ENCODE measurements around the gene SETD2. TPM values are rescaled to one million over a fixed set of nuclear protein-coding genes. Genes with fewer than 3 reads are reported as not detected.

The SETD2 gene
- total RNA-seq, 1 experiment from 2014 or later: 47.7 TPM

DNA sequence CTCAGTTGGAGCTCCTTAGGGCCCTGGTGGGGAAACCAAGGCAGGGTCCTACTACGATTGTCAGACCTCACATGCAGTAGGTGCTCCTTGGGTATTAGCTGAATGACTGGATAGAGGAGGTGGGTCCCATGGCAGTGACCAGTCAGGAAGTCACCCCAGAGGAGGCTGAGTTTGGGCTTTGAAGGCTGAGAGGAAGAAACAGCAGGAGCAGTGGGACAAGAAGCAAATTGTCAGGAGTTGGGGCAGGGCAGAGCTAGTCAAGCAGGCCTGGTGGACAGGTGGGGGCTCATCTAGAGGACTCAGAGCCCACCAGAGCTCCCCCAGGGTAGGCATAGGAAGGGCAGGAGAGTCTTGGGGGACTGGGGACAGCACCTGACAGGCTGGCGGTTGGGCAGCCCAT lies 181.4 kb downstream of the SETD2 start:
- no peaks in the 10 kb centered on the region for H3K9me2 ChIP-seq (ENCODE audit: insufficient read depth)
- no peaks in the 10 kb centered on the region for H3K36me3 ChIP-seq (ENCODE audit: low read depth)
- H2AFZ ChIP-seq: no peak overlapping the region
- H3K27me3 ChIP-seq (ENCODE audit: insufficient read depth, low read depth): no peaks in the 10 kb centered on the region
- no peaks in the 10 kb centered on the region for H4K20me1 ChIP-seq (ENCODE audit: insufficient read depth)
- ChIA-PET POLR2A (ENCODE audit: unreplicated experiment) (no interaction called here), CTCF (interaction anchor here (0.6 to 2.0 kb wide), 2 partner anchors 47 to 99 kb away, joined by 3 to 11 read pairs; no protein-coding TSS in a partner anchor)
- peaks cover 13% of the 10 kb centered on the region for H3F3A ChIP-seq (ENCODE audit: insufficient read depth, low read depth)
- peak overlapping the region; percentile 12; the same call in 1 of the 2 replicates for H3K27ac ChIP-seq
- H3K4me1 ChIP-seq (replicated peaks; ENCODE audit: insufficient read depth): peaks cover 43% of the 10 kb centered on the region
- no TSS peak for BruUV-seq (replicated peaks)
- no peak for DNase-seq
- TF ChIP-seq, protein P1, sequence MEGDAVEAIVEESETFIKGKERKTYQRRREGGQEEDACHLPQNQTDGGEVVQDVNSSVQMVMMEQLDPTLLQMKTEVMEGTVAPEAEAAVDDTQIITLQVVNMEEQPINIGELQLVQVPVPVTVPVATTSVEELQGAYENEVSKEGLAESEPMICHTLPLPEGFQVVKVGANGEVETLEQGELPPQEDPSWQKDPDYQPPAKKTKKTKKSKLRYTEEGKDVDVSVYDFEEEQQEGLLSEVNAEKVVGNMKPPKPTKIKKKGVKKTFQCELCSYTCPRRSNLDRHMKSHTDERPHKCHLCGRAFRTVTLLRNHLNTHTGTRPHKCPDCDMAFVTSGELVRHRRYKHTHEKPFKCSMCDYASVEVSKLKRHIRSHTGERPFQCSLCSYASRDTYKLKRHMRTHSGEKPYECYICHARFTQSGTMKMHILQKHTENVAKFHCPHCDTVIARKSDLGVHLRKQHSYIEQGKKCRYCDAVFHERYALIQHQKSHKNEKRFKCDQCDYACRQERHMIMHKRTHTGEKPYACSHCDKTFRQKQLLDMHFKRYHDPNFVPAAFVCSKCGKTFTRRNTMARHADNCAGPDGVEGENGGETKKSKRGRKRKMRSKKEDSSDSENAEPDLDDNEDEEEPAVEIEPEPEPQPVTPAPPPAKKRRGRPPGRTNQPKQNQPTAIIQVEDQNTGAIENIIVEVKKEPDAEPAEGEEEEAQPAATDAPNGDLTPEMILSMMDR (conservative IDR thresholded peaks at IDR 0.05): no peak
- no peak for TF ChIP-seq EZH2 (IDR thresholded peaks at IDR 0.05; ENCODE audit: low read depth)
- peaks cover 15% of the 10 kb centered on the region for H3K79me2 ChIP-seq (ENCODE audit: low read depth)
- H3K4me2 ChIP-seq: peak overlapping the region; percentile 86
- H3K4me3 ChIP-seq: peak overlapping the region; percentile 48; the same call in 1 of the 2 replicates
- H3K9me3 ChIP-seq (ENCODE audit: insufficient read depth, low read depth): no peaks in the 10 kb centered on the region
- intact Hi-C loops (cut with micrococcal nuclease; ENCODE audit: unreplicated experiment): no loop called here

DNA sequence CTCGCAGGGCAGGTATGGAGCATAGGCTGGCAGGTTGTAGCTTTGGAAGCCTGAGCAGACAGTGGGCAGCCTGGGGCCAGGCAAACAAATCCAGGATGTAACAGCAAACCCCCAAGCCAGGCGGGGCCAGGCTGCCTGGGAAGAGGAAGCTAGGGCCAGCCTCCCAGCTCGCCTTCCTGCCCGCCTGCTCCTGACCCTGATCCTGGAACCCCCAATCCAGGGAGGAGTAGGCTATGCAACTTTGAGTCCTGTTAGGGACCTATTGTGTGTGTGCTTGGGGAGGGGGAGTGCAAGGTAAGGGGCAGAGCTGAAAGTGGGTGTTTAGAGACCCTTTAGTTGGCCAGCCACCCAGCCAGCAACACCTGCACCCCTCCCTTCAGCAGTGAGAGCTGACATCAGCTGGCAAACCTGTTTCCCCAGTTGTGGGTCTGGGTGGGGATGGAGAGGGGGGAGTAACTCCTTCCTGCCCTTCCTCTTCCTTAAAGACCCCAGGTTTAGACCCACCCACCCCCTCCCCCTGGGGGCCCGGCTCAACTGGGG lies 181.9 kb downstream of the SETD2 start:
- DNase-seq: peak; percentile 68 to 77
- no peaks in the 10 kb centered on the region for H3K9me2 ChIP-seq (ENCODE audit: insufficient read depth)
- H3K27ac ChIP-seq: peak overlapping the region; percentile 67
- peaks cover 15% of the 10 kb centered on the region for H3K79me2 ChIP-seq (ENCODE audit: low read depth)
- ChIA-PET CTCF (interaction anchor here (0.5 to 2.0 kb wide), 5 partner anchors 8 to 73 kb away, joined by 3 to 11 read pairs (median 3); no protein-coding TSS in a partner anchor), POLR2A (ENCODE audit: unreplicated experiment) (interaction anchor here (0.6 to 0.9 kb wide), 4 partner anchors 46 to 318 kb away, joined by 3 to 5 read pairs (median 3); no protein-coding TSS in a partner anchor)
- H3K9me3 ChIP-seq (ENCODE audit: insufficient read depth, low read depth): no peaks in the 10 kb centered on the region
- TF ChIP-seq, protein P1 (conservative IDR thresholded peaks at IDR 0.05): no peak
- no peak for TF ChIP-seq EZH2 (IDR thresholded peaks at IDR 0.05; ENCODE audit: low read depth)
- peak overlapping the region; percentile 48; the same call in 1 of the 2 replicates for H3K4me3 ChIP-seq
- intact Hi-C loops (cut with micrococcal nuclease; ENCODE audit: unreplicated experiment): no loop called here
- BruUV-seq (replicated peaks): no TSS peak
- H3K27me3 ChIP-seq (ENCODE audit: insufficient read depth, low read depth): no peaks in the 10 kb centered on the region
- no peak overlapping the region for H2AFZ ChIP-seq
- H4K20me1 ChIP-seq (ENCODE audit: insufficient read depth): no peaks in the 10 kb centered on the region
- H3K36me3 ChIP-seq (ENCODE audit: low read depth): no peaks in the 10 kb centered on the region
- peak overlapping the region; percentile 86 for H3K4me2 ChIP-seq
- H3F3A ChIP-seq (ENCODE audit: insufficient read depth, low read depth): peaks cover 18% of the 10 kb centered on the region
- peaks cover 48% of the 10 kb centered on the region for H3K4me1 ChIP-seq (replicated peaks; ENCODE audit: insufficient read depth)

DNA sequence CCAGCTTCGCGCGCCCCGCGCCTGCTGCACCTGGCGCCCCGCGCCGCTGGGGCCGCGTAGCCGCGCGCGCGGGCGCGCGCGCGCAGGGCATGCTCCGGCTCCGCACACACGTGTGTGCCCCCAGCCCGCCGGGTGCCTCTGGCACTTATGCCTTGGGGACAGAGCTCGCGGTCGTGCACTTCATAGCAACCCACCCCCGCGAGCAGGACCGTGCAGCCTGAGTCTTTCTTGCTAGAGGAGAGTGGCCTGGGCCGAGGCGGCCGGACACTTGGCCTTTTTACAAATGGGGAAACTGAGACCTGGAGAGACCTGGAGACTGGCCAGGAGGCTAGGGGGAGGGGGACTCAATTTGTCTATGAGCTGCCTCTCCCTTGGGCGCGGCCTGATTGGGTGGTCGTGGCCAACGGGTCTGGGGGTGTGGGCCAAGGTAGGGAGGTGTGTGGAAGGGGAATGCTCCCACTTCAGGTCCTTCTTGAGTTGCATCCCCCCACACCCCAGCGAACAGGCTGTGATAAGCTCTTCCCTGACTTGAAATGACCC lies 183.9 kb downstream of the SETD2 start:
- ChIA-PET CTCF (interaction anchor here (0.5 to 0.6 kb wide), 4 partner anchors 23 to 399 kb away, joined by 4 to 8 read pairs (median 5); no protein-coding TSS in a partner anchor), POLR2A (ENCODE audit: unreplicated experiment) (interaction anchor here (0.5 to 0.8 kb wide), 4 partner anchors 33 to 289 kb away, joined by 4 to 7 read pairs (median 6); no protein-coding TSS in a partner anchor)
- no peaks in the 10 kb centered on the region for H3K36me3 ChIP-seq (ENCODE audit: low read depth)
- peaks cover 19% of the 10 kb centered on the region for H3F3A ChIP-seq (ENCODE audit: insufficient read depth, low read depth)
- H3K9me2 ChIP-seq (ENCODE audit: insufficient read depth): no peaks in the 10 kb centered on the region
- peaks cover 49% of the 10 kb centered on the region for H3K4me1 ChIP-seq (replicated peaks; ENCODE audit: insufficient read depth)
- no peaks in the 10 kb centered on the region for H3K9me3 ChIP-seq (ENCODE audit: insufficient read depth, low read depth)
- H3K79me2 ChIP-seq (ENCODE audit: low read depth): peaks cover 28% of the 10 kb centered on the region
- TF ChIP-seq EZH2 (IDR thresholded peaks at IDR 0.05; ENCODE audit: low read depth): no peak
- TF ChIP-seq, protein P1 (conservative IDR thresholded peaks at IDR 0.05): no peak
- DNase-seq: no peak
- peak overlapping the region; percentile 67; the same call in 1 of the 2 replicates for H2AFZ ChIP-seq
- intact Hi-C loops (cut with micrococcal nuclease; ENCODE audit: unreplicated experiment): loop anchor here (1.0 kb wide), 3 partner anchors 32 to 49 kb away; no protein-coding TSS in a partner anchor
- peak overlapping the region; percentile 86 for H3K4me2 ChIP-seq
- BruUV-seq (replicated peaks): no TSS peak
- peak overlapping the region; percentile 85 for H3K4me3 ChIP-seq
- no peaks in the 10 kb centered on the region for H3K27me3 ChIP-seq (ENCODE audit: insufficient read depth, low read depth)
- no peak overlapping the region for H3K27ac ChIP-seq
- peaks cover 2% of the 10 kb centered on the region; the same call in 1 of the 2 replicates for H4K20me1 ChIP-seq (ENCODE audit: insufficient read depth)

Measured in PC-9 (cell line).